ENCODE measurements around the gene AGL.
"Not testable (repeated sequence)": the region's sequence is repeated elsewhere in the genome, so short reads cannot be mapped to it uniquely, and the experiment has no call there.

AGL gene

DNA sequence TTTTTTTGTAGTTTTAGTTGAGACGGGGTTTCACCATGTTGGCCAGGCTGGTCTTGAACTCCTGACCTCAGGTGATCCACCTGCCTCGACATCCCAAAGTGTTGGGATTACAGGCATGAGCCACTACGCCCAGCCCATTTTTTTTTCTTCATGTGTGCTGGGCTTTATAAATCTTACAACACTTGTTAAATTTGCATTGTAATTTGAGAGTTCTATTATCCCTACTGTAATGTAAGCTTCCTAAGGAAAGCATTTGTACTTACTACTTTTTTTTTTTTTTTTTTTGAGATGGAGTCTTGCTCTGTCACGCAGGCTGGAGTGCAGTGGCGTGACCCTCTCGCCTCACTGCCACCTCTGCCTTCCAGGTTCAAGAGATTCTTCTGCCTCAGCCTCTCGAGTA is 121.9 kb downstream of the AGL start:
- Mint-ChIP-seq H3K4me3 (peak overlapping the region; percentile 70), H3K4me1 (peaks cover 36% of the 10 kb centered on the region)
- not testable (repeated sequence) for H3K27me3 Mint-ChIP-seq, H3K9me3 Mint-ChIP-seq, H3K36me3 Mint-ChIP-seq, H3K27ac Mint-ChIP-seq
